ENCODE results near the gene C15orf62.

C15orf62 gene

DNA sequence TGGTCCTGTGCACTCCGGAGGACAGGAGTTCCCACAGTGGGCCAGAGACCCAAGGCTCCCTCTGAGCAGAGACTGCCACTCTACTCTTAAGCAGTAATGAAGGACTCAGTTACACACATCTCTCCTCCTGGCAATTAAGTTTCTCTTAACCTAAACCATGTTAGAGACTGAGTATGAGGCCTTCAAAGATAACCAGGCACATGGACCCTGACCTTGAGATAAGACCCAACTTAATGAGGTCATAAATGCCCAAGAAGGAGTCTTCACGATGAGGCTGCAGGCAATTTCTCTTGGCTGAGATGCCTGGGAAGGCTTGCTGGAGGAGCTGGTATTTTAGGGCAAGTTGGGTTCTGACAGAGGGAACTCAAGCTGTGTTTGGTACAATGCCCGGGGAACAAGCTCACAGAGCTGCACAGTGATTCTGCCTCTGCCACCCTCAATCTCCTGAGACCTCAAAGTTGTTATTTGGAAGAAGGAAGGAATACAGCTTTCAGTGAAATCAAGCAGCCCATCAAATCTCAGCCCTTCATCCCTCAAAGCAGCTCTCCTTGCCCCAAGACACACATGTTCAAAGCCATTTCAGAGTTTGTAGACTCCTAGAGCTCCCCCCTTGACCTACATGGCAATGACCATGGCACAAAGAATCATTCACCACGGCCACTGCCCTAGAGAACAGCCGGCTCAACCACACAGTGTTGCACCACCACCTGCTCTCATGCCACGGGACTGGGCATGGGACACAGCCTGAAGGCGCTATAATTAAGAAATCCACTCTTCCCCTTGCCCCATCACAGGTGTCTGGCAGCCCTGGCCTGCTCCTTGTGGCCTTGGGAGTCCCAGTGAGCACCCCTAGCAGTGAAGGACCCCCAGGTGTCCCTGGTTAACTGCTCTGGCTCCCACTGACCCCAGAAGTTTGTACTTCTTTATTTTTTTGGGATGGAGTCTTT, 21.8 kb upstream of the C15orf62 start:
- Mint-ChIP-seq H3K4me1 (peaks cover 32% of the 10 kb centered on the region), H3K4me3 (no peak overlapping the region), H3K36me3 (ENCODE audit: low read depth) (peaks cover 32% of the 10 kb centered on the region), H3K27me3 (no peaks in the 10 kb centered on the region), H3K9me3 (no peaks in the 10 kb centered on the region), H3K27ac (no peak overlapping the region)
- DNase-seq (no peak), ATAC-seq (no peak)

DNA sequence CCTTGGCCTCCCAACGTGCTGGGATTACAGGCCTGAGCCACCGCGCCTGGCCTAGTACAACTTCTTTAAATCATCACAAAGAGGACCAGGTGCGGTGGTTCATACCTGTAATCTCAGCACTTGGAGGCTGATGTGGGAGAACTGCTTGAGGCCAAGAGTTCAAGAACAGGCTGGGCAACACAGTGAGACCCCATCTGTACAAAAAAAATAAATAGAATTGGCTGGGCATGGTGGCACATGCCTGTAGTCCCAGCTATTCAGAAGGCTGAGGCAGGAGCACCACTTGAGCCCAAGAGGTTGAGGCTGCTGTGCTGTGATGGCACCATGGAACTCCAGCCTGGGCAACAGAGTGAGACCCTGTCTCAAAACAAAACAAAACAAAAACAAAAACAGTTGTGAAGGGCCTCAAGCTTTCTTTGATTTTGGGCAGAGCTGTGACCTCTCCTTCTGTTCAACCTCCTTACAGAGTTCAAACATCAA, 20.6 kb upstream of the C15orf62 start:
- DNase-seq: no peak
- no peak overlapping the region for H3K27ac Mint-ChIP-seq
- peaks cover 30% of the 10 kb centered on the region for H3K36me3 Mint-ChIP-seq (ENCODE audit: low read depth)
- H3K4me3 Mint-ChIP-seq: no peak overlapping the region
- no peaks in the 10 kb centered on the region for H3K9me3 Mint-ChIP-seq
- ATAC-seq: no peak
- no peaks in the 10 kb centered on the region for H3K27me3 Mint-ChIP-seq
- H3K4me1 Mint-ChIP-seq: peaks cover 33% of the 10 kb centered on the region

DNA sequence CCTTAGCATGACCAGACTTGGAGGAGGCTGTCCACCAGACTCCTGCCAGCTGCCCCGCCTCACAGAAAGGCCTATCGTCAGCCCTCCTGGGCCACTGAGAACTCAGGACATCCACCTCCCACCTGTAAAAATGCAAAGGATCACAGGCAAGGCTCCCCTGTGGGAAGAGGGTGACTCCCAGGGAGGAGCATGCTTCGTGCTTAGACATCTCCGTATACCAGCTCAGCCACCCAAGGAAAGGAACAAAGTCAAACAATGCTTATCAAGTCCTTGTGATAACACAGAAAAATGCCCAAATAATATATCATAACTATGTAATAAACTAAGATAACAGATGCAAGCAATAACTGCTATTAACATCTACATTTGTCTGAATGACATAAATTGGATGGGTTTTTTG, 18.9 kb upstream of the C15orf62 start:
- Mint-ChIP-seq H3K4me1 (peaks cover 33% of the 10 kb centered on the region), H3K27ac (no peak overlapping the region), H3K9me3 (no peaks in the 10 kb centered on the region), H3K27me3 (no peaks in the 10 kb centered on the region), H3K36me3 (ENCODE audit: low read depth) (peaks cover 17% of the 10 kb centered on the region), H3K4me3 (no peak overlapping the region)
- ATAC-seq: no peak
- DNase-seq: no peak

DNA sequence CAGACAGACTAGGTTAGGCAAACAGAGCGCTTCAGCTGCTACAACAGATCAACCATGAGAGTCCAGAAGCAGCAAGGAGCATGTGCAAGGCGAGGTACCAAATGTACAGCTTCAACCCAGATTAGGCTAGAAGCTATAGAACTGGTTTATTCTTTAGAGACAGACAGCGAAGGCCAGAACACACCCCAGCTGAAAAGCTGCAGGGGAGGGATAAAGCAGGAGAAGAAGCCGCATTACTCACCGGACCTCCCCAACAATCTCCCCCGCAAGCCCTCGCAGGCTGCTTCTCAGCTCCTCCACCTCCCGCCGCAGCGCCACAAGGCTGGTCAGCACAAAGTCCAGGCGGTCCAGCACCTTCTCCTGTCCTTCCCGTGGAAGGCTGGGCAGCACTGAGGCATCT, 18.0 kb upstream of the C15orf62 start:
- H3K27me3 Mint-ChIP-seq: no peaks in the 10 kb centered on the region
- H3K36me3 Mint-ChIP-seq (ENCODE audit: low read depth): peaks cover 17% of the 10 kb centered on the region
- no peak overlapping the region for H3K4me3 Mint-ChIP-seq
- no peaks in the 10 kb centered on the region for H3K9me3 Mint-ChIP-seq
- no peak for ATAC-seq
- no peak for DNase-seq
- H3K27ac Mint-ChIP-seq: no peak overlapping the region
- H3K4me1 Mint-ChIP-seq: peaks cover 33% of the 10 kb centered on the region

- peak overlapping the region; percentile 88 for H3K4me3 Mint-ChIP-seq
- ATAC-seq (peak; percentile 12), DNase-seq (no peak)
- H3K4me1 Mint-ChIP-seq: peaks cover 32% of the 10 kb centered on the region
- no peaks in the 10 kb centered on the region for H3K9me3 Mint-ChIP-seq
- no peaks in the 10 kb centered on the region for H3K27me3 Mint-ChIP-seq
- H3K27ac Mint-ChIP-seq: peak overlapping the region; percentile 54
- H3K36me3 Mint-ChIP-seq (ENCODE audit: low read depth): peaks cover 15% of the 10 kb centered on the region
Observed at GRCh38 chr15:40754574-40754882, 15.3 kb upstream of the C15orf62 start.

GRCh38 chr15:40754883-40755811, 14.6 kb upstream of the C15orf62 start, which contains the start of gene RMDN3:
Gene RMDN3 (minus strand): TSS chr15:40755254. CDS start chr15:40754783, 471 bp downstream.
- Mint-ChIP-seq H3K36me3 (ENCODE audit: low read depth) (peaks cover 12% of the 10 kb centered on the region), H3K27ac (peak within 1 kb of the TSS; percentile 98), H3K4me1 (peaks cover 32% of the 10 kb centered on the region), H3K27me3 (no peaks in the 10 kb centered on the region), H3K4me3 (peak within 1 kb of the TSS; percentile 88), H3K9me3 (no peaks in the 10 kb centered on the region)
- peak; percentile 96 for DNase-seq
- peak; percentile 88 for ATAC-seq

DNA sequence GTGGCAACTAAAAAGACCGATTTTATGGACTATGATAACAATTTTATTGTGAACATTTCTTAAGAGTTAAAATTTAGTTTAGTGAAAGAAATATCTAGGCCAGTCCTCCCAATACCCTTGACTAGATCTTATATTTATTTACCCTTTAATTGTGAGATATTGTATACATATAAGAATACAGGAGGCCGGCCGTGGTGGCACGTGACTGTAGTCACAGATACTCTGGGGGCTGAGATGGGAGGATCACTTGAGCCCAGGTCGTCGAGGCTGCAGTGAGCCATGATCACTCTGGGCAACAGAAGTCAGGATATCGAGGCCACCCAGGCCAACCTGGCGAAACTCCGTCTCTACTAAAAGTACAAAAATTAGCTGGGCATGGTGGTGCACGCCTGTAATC, 14.0 kb upstream of the C15orf62 start:
- peaks cover 12% of the 10 kb centered on the region for H3K36me3 Mint-ChIP-seq (ENCODE audit: low read depth)
- peaks cover 32% of the 10 kb centered on the region for H3K4me1 Mint-ChIP-seq
- H3K27ac Mint-ChIP-seq: peak overlapping the region; percentile 98
- H3K9me3 Mint-ChIP-seq: no peaks in the 10 kb centered on the region
- ATAC-seq (no peak), DNase-seq (peak; percentile 36)
- peak overlapping the region; percentile 88 for H3K4me3 Mint-ChIP-seq
- no peaks in the 10 kb centered on the region for H3K27me3 Mint-ChIP-seq

GRCh38 chr15:40756938-40757337, 12.8 kb upstream of the C15orf62 start:
- no peak overlapping the region for H3K4me3 Mint-ChIP-seq
- H3K27me3 Mint-ChIP-seq: no peaks in the 10 kb centered on the region
- H3K9me3 Mint-ChIP-seq: no peaks in the 10 kb centered on the region
- ATAC-seq (no peak), DNase-seq (no peak)
- peak overlapping the region; percentile 61 for H3K27ac Mint-ChIP-seq
- peaks cover 31% of the 10 kb centered on the region for H3K4me1 Mint-ChIP-seq
- peaks cover 6% of the 10 kb centered on the region for H3K36me3 Mint-ChIP-seq (ENCODE audit: low read depth)

- no peak overlapping the region for H3K27ac Mint-ChIP-seq
- H3K36me3 Mint-ChIP-seq (ENCODE audit: low read depth): no peaks in the 10 kb centered on the region
- H3K27me3 Mint-ChIP-seq: no peaks in the 10 kb centered on the region
- peaks cover 29% of the 10 kb centered on the region for H3K4me1 Mint-ChIP-seq
- no peaks in the 10 kb centered on the region for H3K9me3 Mint-ChIP-seq
- ATAC-seq (no peak), DNase-seq (no peak)
- no peak overlapping the region for H3K4me3 Mint-ChIP-seq
Observed at GRCh38 chr15:40759961-40760360, 9.8 kb upstream of the C15orf62 start.

DNA sequence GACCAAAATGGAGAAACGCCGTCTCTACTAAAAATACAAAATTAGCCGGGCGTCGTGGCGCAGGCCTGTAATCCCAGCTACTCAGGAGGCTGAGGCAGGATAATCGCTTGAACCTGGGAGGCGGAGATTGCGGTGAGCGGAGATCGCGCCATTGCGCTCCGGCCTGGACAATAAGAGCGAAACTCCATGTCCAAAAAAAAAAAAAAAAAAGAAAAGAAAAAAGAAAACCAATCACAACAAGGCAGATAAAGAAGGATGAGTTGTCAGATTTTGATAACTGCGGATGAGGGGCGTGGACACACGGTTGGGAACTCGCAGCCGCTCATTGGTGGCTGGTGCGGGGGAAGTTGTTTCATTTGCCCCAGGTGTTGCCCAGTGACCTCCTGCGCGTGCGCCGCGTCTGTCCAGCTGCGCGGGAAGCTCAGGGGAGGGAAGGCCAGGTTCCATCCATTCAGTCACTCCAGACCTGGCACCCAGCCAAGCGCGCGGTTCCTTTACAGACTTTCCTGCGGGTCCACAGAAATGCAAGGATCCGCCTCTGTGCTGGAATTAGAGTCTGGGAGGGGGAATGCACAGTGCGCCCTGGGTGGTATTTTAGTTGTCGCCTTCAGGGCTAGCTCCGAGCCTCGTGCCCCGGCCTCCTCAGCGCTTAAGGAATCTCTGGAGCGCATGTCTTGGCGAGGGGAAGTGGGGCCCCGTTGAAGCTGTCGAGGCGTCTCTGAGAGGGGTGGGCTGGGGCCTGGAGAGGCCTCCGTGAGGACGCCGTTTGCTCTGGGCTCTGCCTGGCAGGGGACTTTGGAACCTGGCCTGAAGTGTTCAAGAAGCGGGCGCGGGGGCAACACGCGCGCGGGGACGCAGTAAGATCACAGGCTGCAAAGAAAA, 6.6 kb upstream of the C15orf62 start:
- H3K36me3 Mint-ChIP-seq (ENCODE audit: low read depth): no peaks in the 10 kb centered on the region
- H3K4me3 Mint-ChIP-seq: peak overlapping the region; percentile 66
- H3K27ac Mint-ChIP-seq: peak overlapping the region; percentile 77
- ATAC-seq (no peak), DNase-seq (peak; percentile 55)
- H3K9me3 Mint-ChIP-seq: no peaks in the 10 kb centered on the region
- peaks cover 34% of the 10 kb centered on the region for H3K4me1 Mint-ChIP-seq
- no peaks in the 10 kb centered on the region for H3K27me3 Mint-ChIP-seq

- DNase-seq (peak; percentile 78), ATAC-seq (peak; percentile 50)
- Mint-ChIP-seq H3K9me3 (no peaks in the 10 kb centered on the region), H3K36me3 (ENCODE audit: low read depth) (no peaks in the 10 kb centered on the region), H3K27me3 (no peaks in the 10 kb centered on the region), H3K4me3 (peak within 1 kb of the TSS; percentile 66), H3K4me1 (peaks cover 43% of the 10 kb centered on the region), H3K27ac (peak within 1 kb of the TSS; percentile 77)
Observed at GRCh38 chr15:40763801-40764628, 5.8 kb upstream of the C15orf62 start, which contains the start of gene GCHFR. Gene GCHFR (plus strand): TSS chr15:40764068. CDS start chr15:40764181, 113 bp downstream.

DNA sequence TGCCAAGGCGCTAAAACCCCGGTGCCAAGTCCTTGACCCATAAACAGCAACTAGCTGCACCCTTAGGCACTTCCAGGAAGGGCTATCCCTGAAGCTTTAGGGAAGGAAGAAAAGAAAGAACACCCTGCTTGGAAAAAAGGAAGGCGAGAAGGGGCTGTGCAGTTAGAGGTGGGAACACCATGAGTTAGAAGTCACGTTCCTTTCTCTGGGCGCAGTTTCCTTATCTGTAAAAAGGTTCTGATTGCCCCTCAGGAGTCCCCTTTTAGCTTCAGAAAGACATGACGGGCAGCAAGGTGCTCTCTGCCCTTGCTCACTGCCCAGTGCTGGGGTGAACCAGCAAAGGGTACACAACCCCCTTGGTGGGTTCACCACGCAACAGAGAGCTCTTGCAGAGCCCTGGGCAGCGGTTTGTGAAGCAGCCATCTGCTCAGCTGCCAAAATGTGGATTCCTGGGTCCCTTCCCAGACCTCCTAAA, 5.1 kb upstream of the C15orf62 start:
- ATAC-seq (no peak), DNase-seq (no peak)
- peak overlapping the region; percentile 66 for H3K4me3 Mint-ChIP-seq
- peaks cover 49% of the 10 kb centered on the region for H3K4me1 Mint-ChIP-seq
- no peak overlapping the region for H3K27ac Mint-ChIP-seq
- H3K27me3 Mint-ChIP-seq: no peaks in the 10 kb centered on the region
- H3K9me3 Mint-ChIP-seq: no peaks in the 10 kb centered on the region
- H3K36me3 Mint-ChIP-seq (ENCODE audit: low read depth): no peaks in the 10 kb centered on the region

DNA sequence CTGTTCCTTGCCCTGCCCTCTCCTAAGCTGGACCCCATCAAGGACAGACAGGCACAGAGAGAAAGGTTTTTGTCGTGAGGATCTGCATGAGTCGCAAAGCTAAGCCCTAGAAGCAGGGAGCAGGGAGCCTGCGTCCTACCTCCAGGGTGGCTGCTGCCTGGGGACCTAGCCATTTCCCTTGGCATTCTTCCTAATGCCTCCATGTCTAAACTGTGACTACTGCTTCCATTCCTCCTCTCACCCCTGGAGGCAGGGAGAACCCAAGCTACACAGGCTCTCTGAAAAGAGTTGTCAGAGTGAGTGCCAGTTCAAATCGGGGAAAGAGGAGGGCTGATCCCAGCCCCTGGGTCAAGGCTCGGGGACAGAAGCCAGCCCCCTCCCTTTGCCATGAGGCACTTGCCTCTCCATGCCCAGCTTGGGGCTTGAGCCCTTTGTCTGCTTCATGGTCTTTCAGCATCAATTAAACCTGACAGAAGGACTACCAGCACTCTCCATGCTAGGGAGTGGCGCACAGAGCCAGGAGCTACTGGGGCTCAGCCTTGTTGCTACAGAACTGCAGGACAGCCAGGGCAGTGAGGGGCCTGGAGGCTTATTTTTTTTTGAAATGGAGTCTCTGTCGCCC, 3.5 kb upstream of the C15orf62 start:
- H3K9me3 Mint-ChIP-seq: no peaks in the 10 kb centered on the region
- ATAC-seq (no peak), DNase-seq (no peak)
- no peaks in the 10 kb centered on the region for H3K27me3 Mint-ChIP-seq
- peaks cover 60% of the 10 kb centered on the region for H3K4me1 Mint-ChIP-seq
- no peak overlapping the region for H3K4me3 Mint-ChIP-seq
- no peak overlapping the region for H3K27ac Mint-ChIP-seq
- H3K36me3 Mint-ChIP-seq (ENCODE audit: low read depth): no peaks in the 10 kb centered on the region

Measured in activated naive CD8-positive, alpha-beta T cell treated with anti-CD3 and anti-CD28 coated beads, Interleukin-2, amount 50 U/mL, for 24 hours (primary cell).